GM12878 (cell line): ENCODE measurements around the gene HMCN2.

Experiments
- ATF3 ChIP-seq: IDR thresholded peaks from 2 replicates; pipeline ENCODE4 v1.6.1; 2011; ENCODE audit warnings: low read depth, mild to moderate bottlenecking, low read length, moderate library complexity, borderline replicate concordance; ENCODE audit errors: extremely low read depth
- ATF7 ChIP-seq: fragments of 450-650 bp; IDR thresholded peaks from 2 replicates; pipeline ENCODE4 v1.6.1; 2016; ENCODE audit warnings: low read depth, mild to moderate bottlenecking
- BMI1 ChIP-seq: fragments of 450-650 bp; IDR thresholded peaks from 2 replicates; pipeline ENCODE4 v1.6.1; 2016; ENCODE audit warnings: mild to moderate bottlenecking, moderate library complexity, borderline replicate concordance
- ESRRA ChIP-seq: IDR thresholded peaks from 2 replicates; pipeline ENCODE4 v1.6.1; 2012; ENCODE audit warnings: mild to moderate bottlenecking, low read length, improper control_type of control experiment
- EZH2 ChIP-seq: IDR thresholded peaks from 2 replicates; pipeline ENCODE4 v1.6.1; 2012; ENCODE audit warnings: low read depth, mild to moderate bottlenecking, control low read depth, inconsistent platforms, low read length, borderline replicate concordance; ENCODE audit not compliant: control insufficient read depth
- GABPA ChIP-seq: IDR thresholded peaks from 2 replicates; pipeline ENCODE4 v1.6.1; 2014; ENCODE audit warnings: antibody characterized with exemption, low read depth, mild to moderate bottlenecking, inconsistent platforms
- NBN ChIP-seq: fragments of 450-650 bp; IDR thresholded peaks from 2 replicates; pipeline ENCODE4 v1.6.1; 2016
- NFXL1 ChIP-seq: fragments of 450-650 bp; IDR thresholded peaks from 2 replicates; pipeline ENCODE4 v1.6.1; 2017; ENCODE audit warnings: antibody characterized with exemption, mild to moderate bottlenecking, borderline replicate concordance
- POLR2A ChIP-seq: IDR thresholded peaks from 2 replicates; pipeline ENCODE4 v1.6.1; 2011; ENCODE audit warnings: low read depth, mild to moderate bottlenecking, low read length
- POLR2AphosphoS5 ChIP-seq: IDR thresholded peaks from 2 replicates; pipeline ENCODE4 v1.6.1; 2011; ENCODE audit warnings: mild to moderate bottlenecking, low read length, inconsistent platforms
- RAD21 ChIP-seq: IDR thresholded peaks from 2 replicates; pipeline ENCODE4 v1.6.1; 2011; ENCODE audit warnings: mild to moderate bottlenecking, low read depth, low read length, moderate library complexity; ENCODE audit not compliant: insufficient read depth
- SIN3A ChIP-seq: IDR thresholded peaks from 2 replicates; pipeline ENCODE4 v1.6.1; 2012; ENCODE audit warnings: low read depth, low read length, improper control_type of control experiment
- TF ChIP-seq, protein P1 (sequence below), 3 experiments: IDR thresholded peaks in 2 of 3; conservative IDR thresholded peaks in 1 of 3; 2 replicates each; pipeline ENCODE4 v1.5.1; 2011; ENCODE audit warnings: low read depth in 3 of 3, low read length in 3 of 3, mild to moderate bottlenecking in 3 of 3, control low read depth in 2 of 3, moderate library complexity in 2 of 3, inconsistent platforms in 1 of 3, mixed read lengths in 1 of 3; ENCODE audit not compliant: control insufficient read depth in 2 of 3, insufficient read depth in 1 of 3; ENCODE audit errors: extremely low read depth in 1 of 3

GRCh38 chr9:130430734-130431535 lies 165.4 kb downstream of the HMCN2 start:
- TF ChIP-seq NBN, result no peak
- no peak for TF ChIP-seq NFXL1
- no peak for TF ChIP-seq RAD21
- no peak for TF ChIP-seq EZH2
- no peak for TF ChIP-seq ESRRA
- no peak for TF ChIP-seq POLR2AphosphoS5
- no peak for TF ChIP-seq ATF7
- TF ChIP-seq BMI1, result no peak
- TF ChIP-seq, protein P1, sequence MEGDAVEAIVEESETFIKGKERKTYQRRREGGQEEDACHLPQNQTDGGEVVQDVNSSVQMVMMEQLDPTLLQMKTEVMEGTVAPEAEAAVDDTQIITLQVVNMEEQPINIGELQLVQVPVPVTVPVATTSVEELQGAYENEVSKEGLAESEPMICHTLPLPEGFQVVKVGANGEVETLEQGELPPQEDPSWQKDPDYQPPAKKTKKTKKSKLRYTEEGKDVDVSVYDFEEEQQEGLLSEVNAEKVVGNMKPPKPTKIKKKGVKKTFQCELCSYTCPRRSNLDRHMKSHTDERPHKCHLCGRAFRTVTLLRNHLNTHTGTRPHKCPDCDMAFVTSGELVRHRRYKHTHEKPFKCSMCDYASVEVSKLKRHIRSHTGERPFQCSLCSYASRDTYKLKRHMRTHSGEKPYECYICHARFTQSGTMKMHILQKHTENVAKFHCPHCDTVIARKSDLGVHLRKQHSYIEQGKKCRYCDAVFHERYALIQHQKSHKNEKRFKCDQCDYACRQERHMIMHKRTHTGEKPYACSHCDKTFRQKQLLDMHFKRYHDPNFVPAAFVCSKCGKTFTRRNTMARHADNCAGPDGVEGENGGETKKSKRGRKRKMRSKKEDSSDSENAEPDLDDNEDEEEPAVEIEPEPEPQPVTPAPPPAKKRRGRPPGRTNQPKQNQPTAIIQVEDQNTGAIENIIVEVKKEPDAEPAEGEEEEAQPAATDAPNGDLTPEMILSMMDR (IDR thresholded peaks at IDR 0.05 in 2 of 3, conservative IDR thresholded peaks at IDR 0.05 in 1 of 3; ENCODE audit: control insufficient read depth in 2 of 3, extremely low read depth in 1 of 3, insufficient read depth in 1 of 3, low read depth in 3 of 3, low read length in 3 of 3), result no peak
- no peak for TF ChIP-seq SIN3A
- TF ChIP-seq GABPA, result no peak
- TF ChIP-seq ATF3, result no peak
- TF ChIP-seq POLR2A, result no peak
